K562 (cell line): ENCODE measurements around the gene MOSPD3. TPM values are rescaled to one million over a fixed set of nuclear protein-coding genes. Genes with fewer than 3 reads are reported as not detected.

Experiments used
- ASH1L ChIP-seq: fragments of 450-650 bp; IDR thresholded peaks from 2 replicates; pipeline ENCODE4 v1.6.1; 2018; ENCODE audit warnings: borderline replicate concordance, mild to moderate bottlenecking, low read depth; ENCODE audit not compliant: partially characterized antibody
- ATF1 ChIP-seq, 2 experiments: fragments of 450-650 bp in 1 of 2; IDR thresholded peaks; 2 replicates each; pipeline ENCODE4 v1.6.1; 2016; ENCODE audit warnings: missing compliant biosample characterization in 1 of 2, missing genetic modification characterization in 1 of 2
- CTCFL ChIP-seq: IDR thresholded peaks from 2 replicates; pipeline ENCODE4 v1.6.1; 2011; ENCODE audit warnings: borderline replicate concordance, low read depth, mild to moderate bottlenecking, moderate library complexity, low read length; ENCODE audit not compliant: insufficient read depth, poor library complexity, severe bottlenecking
- EP300 ChIP-seq: IDR thresholded peaks from 2 replicates; pipeline ENCODE4 v1.6.1; 2012; ENCODE audit warnings: low read length, improper control_type of control experiment
- HCFC1 ChIP-seq: IDR thresholded peaks from 2 replicates; pipeline ENCODE4 v1.6.1; 2012; ENCODE audit warnings: low read depth, low read length, improper control_type of control experiment
- MEIS2 ChIP-seq: fragments of 450-650 bp; IDR thresholded peaks from 2 replicates; pipeline ENCODE4 v1.6.1; 2014; ENCODE audit warnings: mild to moderate bottlenecking; ENCODE audit not compliant: partially characterized antibody
- NFATC3 ChIP-seq: fragments of 450-650 bp; IDR thresholded peaks from 2 replicates; pipeline ENCODE4 v1.6.1; 2017; ENCODE audit warnings: mild to moderate bottlenecking
- NFE2 ChIP-seq: IDR thresholded peaks from 2 replicates; pipeline ENCODE4 v1.6.1; 2014; ENCODE audit warnings: antibody characterized with exemption, low read depth
- NFE2L1 ChIP-seq: fragments of 450-650 bp; IDR thresholded peaks from 2 replicates; pipeline ENCODE4 v1.6.1; 2016; ENCODE audit warnings: missing genetic modification characterization, low read depth, mild to moderate bottlenecking, missing compliant biosample characterization, moderate library complexity, borderline replicate concordance
- NFIX ChIP-seq: fragments of 250-450 bp; sonication (Bioruptor Pico); IDR thresholded peaks from 2 replicates; pipeline ENCODE4 v1.4.0; 2020; ENCODE audit warnings: low read depth, mild to moderate bottlenecking, moderate library complexity
- RBM22 ChIP-seq: fragments of 200-400 bp; formaldehyde crosslinking; IDR thresholded peaks from 2 replicates; pipeline ENCODE4 v1.6.1; 2018; ENCODE audit warnings: low read length, low read depth; ENCODE audit not compliant: poor library complexity, severe bottlenecking
- SAFB ChIP-seq: fragments of 200-400 bp; formaldehyde crosslinking; IDR thresholded peaks from 2 replicates; pipeline ENCODE4 v1.6.1; 2017; ENCODE audit warnings: low read depth, low read length, borderline replicate concordance
- TAL1 ChIP-seq: fragments of 450-650 bp; IDR thresholded peaks from 2 replicates; pipeline ENCODE4 v1.6.1; 2016; ENCODE audit warnings: mild to moderate bottlenecking
- ZBTB49 ChIP-seq: sonication (generic); formaldehyde crosslinking; IDR thresholded peaks from 2 replicates; pipeline ENCODE4 v1.8.0; 2022; ENCODE audit warnings: missing genetic modification reagents, mild to moderate bottlenecking, borderline replicate concordance
- ZFP36 ChIP-seq: fragments of 150-350 bp; IDR thresholded peaks from 2 replicates; pipeline ENCODE4 v1.6.1; 2018; ENCODE audit warnings: low read length, low read depth; ENCODE audit not compliant: partially characterized antibody
- ZNF12 ChIP-seq: sonication (generic); formaldehyde crosslinking; IDR thresholded peaks from 2 replicates; pipeline ENCODE4 v1.4.0; 2020; ENCODE audit warnings: mild to moderate bottlenecking, missing genetic modification reagents
- ZNF121 ChIP-seq: sonication (generic); formaldehyde crosslinking; conservative IDR thresholded peaks from 2 replicates; pipeline ENCODE4 v1.8.0; 2022; ENCODE audit warnings: missing genetic modification reagents
- ZNF398 ChIP-seq: fragments of 250-450 bp; sonication (Bioruptor Pico); IDR thresholded peaks from 2 replicates; pipeline ENCODE4 v1.8.0; 2021; ENCODE audit warnings: moderate library complexity, mild to moderate bottlenecking, inconsistent platforms
- ZNF644 ChIP-seq: fragments of 200-800 bp; sonication (Bioruptor generic); IDR thresholded peaks from 2 replicates; pipeline ENCODE4 v1.6.1; 2016; ENCODE audit warnings: low read depth, missing genetic modification characterization, missing compliant biosample characterization
- ZSCAN29 ChIP-seq: fragments of 450-650 bp; IDR thresholded peaks from 2 replicates; pipeline ENCODE4 v1.6.1; 2017
- polyA plus RNA-seq, 8 experiments: library from polyadenylated mRNA; depleted of rRNA in 4 of 8; stranded (reverse) in 5 of 8; unstranded in 3 of 8; fragments of >200 nt; fragmentation: Nextera tagmentation in 2 of 8; fragmentation: Illumina TruSeq in 1 of 8; extraction: Ambion mirVana in 2 of 8; extraction: Trizol in 1 of 8; gene quantifications; 2 replicates each; pipeline versions ENCODE4 v1.2.1 to v1.2.3, GENCODE V29; 2011 to 2014; ENCODE audit warnings: inconsistent platforms in 1 of 8, missing spikeins in 1 of 8
- total RNA-seq, 7 experiments: library from RNA; depleted of rRNA in 6 of 7; stranded (reverse); fragments of >200 nt in 6 of 7; fragmentation: Illumina TruSeq in 2 of 7; extraction: Trizol in 2 of 7; gene quantifications; 2 replicates each; pipeline versions ENCODE4 v1.2.1 to v1.2.3, GENCODE V29; 2011 to 2021; ENCODE audit warnings: low replicate concordance in 1 of 7

Gene MOSPD3
- total and polyA plus RNA-seq, 9 of the 15 experiments (the other 6 are each of a cell fraction or from before 2014, with no cell fraction given) = 1.4 to 32.1 (median 7.3) TPM

DNA sequence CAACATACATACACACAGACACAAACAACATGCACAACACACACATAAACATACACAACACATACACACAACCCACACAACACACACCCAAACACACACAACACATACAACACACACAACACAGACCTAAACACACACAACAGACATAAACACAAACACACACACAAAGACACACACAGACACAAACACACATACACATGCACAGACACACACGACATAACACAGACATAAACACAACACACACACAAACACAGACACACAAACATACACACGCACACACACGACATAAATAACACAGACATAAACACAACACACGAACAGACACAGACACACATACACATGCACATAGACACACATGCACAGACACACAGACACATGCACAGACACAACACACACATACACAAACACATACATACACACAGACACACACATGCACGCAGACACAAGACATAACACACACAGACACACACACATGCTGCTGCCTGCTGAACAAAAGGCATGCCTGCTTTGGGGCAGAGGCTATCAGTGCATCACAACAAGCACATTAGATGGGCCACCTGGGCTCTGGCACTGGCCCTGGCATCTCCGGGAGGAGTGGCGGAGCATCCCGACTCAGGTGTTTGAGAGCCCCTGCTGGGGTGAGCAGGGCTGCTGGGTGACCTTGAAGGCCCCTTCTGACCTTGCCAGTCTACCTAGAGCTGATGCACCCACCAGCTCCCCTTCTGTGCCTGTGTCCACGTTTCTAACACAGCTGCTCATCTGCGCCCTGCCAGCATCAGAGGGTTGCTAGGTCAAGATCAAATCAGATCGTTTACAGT lies 31.7 kb upstream of the MOSPD3 start (continued):
- TF ChIP-seq NFE2L1 (tag) (no peak), RBM22 (no peak), ZNF12 (CRISPR knock-in tag) (no peak), NFATC3 (no peak), ZBTB49 (no peak), SAFB (no peak), NFIX (CRISPR knock-in tag) (no peak), ATF1 (CRISPR knock-in tag; IDR thresholded peaks at IDR 0.05) (no peak), ATF1 (tag; IDR thresholded peaks at IDR 0.05) (no peak), ZNF398 (no peak), NFE2 (no peak), ZFP36 (no peak), HCFC1 (no peak), TAL1 (no peak), ASH1L (peak; percentile 32), CTCFL (no peak), EP300 (no peak), ZNF644 (tag) (no peak), MEIS2 (no peak), ZSCAN29 (0 out of 2 replicates have a peak, but pooled peaks have one; percentile 23), ZNF121 (CRISPR knock-in tag) (no peak)
